B cell (primary cell): Measurements from ENCODE around the gene PDZD2. TPM values are rescaled to one million over a fixed set of nuclear protein-coding genes. Genes with fewer than 3 reads are reported as not detected.

Experiments
- ATAC-seq: fragments of 200-7000 bp; cut with Tn5 transposase; one replicate; pipeline ENCODE4 v1.10.0; 2021; ENCODE audit warnings: low read depth, mild to moderate bottlenecking, moderate number of reproducible peaks, moderate library complexity
- CTCF ChIA-PET: fragments of 350-600 bp; sonication (Branson Sonifier 250); formaldehyde crosslinking; loops from one replicate; lab custom pipeline; 2021; ENCODE audit warnings: antibody characterized with exemption, inconsistent platforms; lab: Charles Lee
- POLR2A ChIA-PET: fragments of 350-600 bp; sonication (Branson Sonifier 250); formaldehyde crosslinking; loops from one replicate; lab custom pipeline; 2021; ENCODE audit warnings: antibody characterized with exemption; lab: Charles Lee
- DNase-seq: peaks from one replicate; pipeline ENCODE4 v3.0.0; 2013
- H2AFZ ChIP-seq: 2 replicates; pipeline ENCODE4 v1.6.1; 2012; ENCODE audit warnings: mild to moderate bottlenecking, low read depth, low read length; ENCODE audit not compliant: insufficient read depth, poor library complexity, severe bottlenecking
- H3K27ac ChIP-seq, 2 donors: 1 replicate in 1 of 2; 2 replicates in 1 of 2; pipeline ENCODE4 v1.5.1; 2012 to 2013; ENCODE audit warnings: low read length in 2 of 2, mild to moderate bottlenecking in 2 of 2, moderate library complexity in 1 of 2
- H3K27me3 ChIP-seq, 4 experiments: fragments of 200-600 bp in 1 of 4; sonication (generic) in 1 of 4; replicated peaks in 1 of 4; 1 replicate in 2 of 4; 2 replicates in 2 of 4; pipeline versions ENCODE4 v1.6.1 to v1.7.0; 2013 to 2016; ENCODE audit warnings: low read length in 3 of 4, mild to moderate bottlenecking in 2 of 4, mixed read lengths in 1 of 4, moderate library complexity in 1 of 4; ENCODE audit not compliant: insufficient read depth in 4 of 4, control insufficient read depth in 3 of 4; ENCODE audit errors: control extremely low read depth in 1 of 4
- H3K36me3 ChIP-seq, 2 experiments: replicated peaks in 1 of 2; 1 replicate in 1 of 2; 2 replicates in 1 of 2; pipeline versions ENCODE4 v1.6.1 to v1.7.1; 2013; ENCODE audit warnings: low read length in 1 of 2; ENCODE audit not compliant: insufficient read depth in 2 of 2, control insufficient read depth in 1 of 2; ENCODE audit errors: control extremely low read depth in 1 of 2, extremely low read depth in 1 of 2
- H3K4me1 ChIP-seq, 2 donors: fragments of 200-600 bp in 1 of 2; sonication (generic) in 1 of 2; 1 replicate in 1 of 2; 2 replicates in 1 of 2; pipeline versions ENCODE4 v1.5.1 to v1.6.1; 2013 to 2017; ENCODE audit warnings: low read length in 2 of 2; ENCODE audit not compliant: control insufficient read depth in 2 of 2, insufficient read depth in 2 of 2
- H3K4me2 ChIP-seq: replicated peaks from 2 replicates; pipeline ENCODE3; 2012; ENCODE audit warnings: mild to moderate bottlenecking, low read depth, low read length; ENCODE audit not compliant: poor library complexity, severe bottlenecking
- H3K4me3 ChIP-seq, 5 experiments: fragments of 200-600 bp in 1 of 5; sonication (generic) in 1 of 5; 1 replicate in 3 of 5; 2 replicates in 2 of 5; pipeline versions ENCODE4 v1.5.1 to v1.7.0; 2011 to 2016; ENCODE audit warnings: low read length in 4 of 5, mild to moderate bottlenecking in 4 of 5, low read depth in 2 of 5, control low read depth in 1 of 5, moderate library complexity in 1 of 5; ENCODE audit not compliant: insufficient read depth in 1 of 5; ENCODE audit errors: control extremely low read depth in 1 of 5, extremely low read depth in 1 of 5
- H3K79me2 ChIP-seq: fragments of 200-600 bp; sonication (generic); one replicate; pipeline ENCODE4 v1.6.0; 2016; ENCODE audit warnings: low read length; ENCODE audit not compliant: control insufficient read depth, insufficient read depth
- H3K9ac ChIP-seq: fragments of 200-600 bp; sonication (generic); 2 replicates; pipeline ENCODE4 v1.6.1; 2017; ENCODE audit warnings: mild to moderate bottlenecking, low read length, moderate library complexity
- H3K9me3 ChIP-seq, 3 donors: one replicate each; pipeline versions ENCODE4 v1.6.1 to v1.7.1; 2013; ENCODE audit warnings: low read length in 2 of 3; ENCODE audit not compliant: control insufficient read depth in 2 of 3, insufficient read depth in 1 of 3; ENCODE audit errors: control extremely low read depth in 1 of 3
- H4K20me1 ChIP-seq: 2 replicates; pipeline ENCODE4 v1.6.0; 2012; ENCODE audit warnings: mild to moderate bottlenecking, low read length; ENCODE audit not compliant: insufficient read depth, control insufficient read depth, poor library complexity, severe bottlenecking
- H3K27ac Mint-ChIP-seq: one replicate; pipeline ENCODE4 v1.8.0; 2021; ENCODE audit warnings: mixed read lengths
- H3K27me3 Mint-ChIP-seq: one replicate; pipeline ENCODE4 v1.8.0; 2021; ENCODE audit warnings: mixed read lengths
- H3K4me1 Mint-ChIP-seq: one replicate; pipeline ENCODE4 v1.8.0; 2021; ENCODE audit warnings: mixed read lengths
- H3K4me3 Mint-ChIP-seq: one replicate; pipeline ENCODE4 v1.8.0; 2021; ENCODE audit warnings: mixed read lengths
- H3K9me3 Mint-ChIP-seq: one replicate; pipeline ENCODE4 v1.8.0; 2022; ENCODE audit warnings: mixed read lengths; ENCODE audit not compliant: insufficient read depth
- EZH2 ChIP-seq: IDR thresholded peaks from 2 replicates; pipeline ENCODE4 v1.6.1; 2012; ENCODE audit warnings: borderline replicate concordance, low read depth, mild to moderate bottlenecking, moderate library complexity, low read length; ENCODE audit not compliant: insufficient read depth, poor library complexity, severe bottlenecking
- WGBS: methylation state at CpG from one replicate; pipeline ENCODE4 v1.1.5; 2013; ENCODE audit warnings: missing lambda C conversion rate; ENCODE audit not compliant: insufficient coverage; 5-methylcytosine and 5-hydroxymethylcytosine counted together
- intact Hi-C: fragments of 100-400 bp; cut with micrococcal nuclease; formaldehyde crosslinking; loops from one replicate; pipeline ENCODE4 v1.10.0; 2022
- polyA plus RNA-seq: library from polyadenylated mRNA; depleted of rRNA; stranded (reverse); fragments of >200 nt; gene quantifications from 2 replicates; pipeline ENCODE4 v1.2.3, GENCODE V29; 2012
- total RNA-seq, 2 donors: library from RNA; stranded (reverse); fragments of 120-200 nt in 1 of 2; gene quantifications; 1 replicate in 1 of 2; 2 replicates in 1 of 2; pipeline versions ENCODE4 v1.2.3 to v1.2.4, GENCODE V29; 2013 to 2022
- TF ChIP-seq, protein P1 (sequence below): fragments of 200-600 bp; IDR thresholded peaks from one replicate; pipeline ENCODE4 v1.8.0; 2022; ENCODE audit warnings: antibody characterized with exemption, mild to moderate bottlenecking

PDZD2 gene
- total and polyA plus RNA-seq, 2 donors (not counting 1 experiment from before 2014, with no cell fraction given) = not detected

DNA sequence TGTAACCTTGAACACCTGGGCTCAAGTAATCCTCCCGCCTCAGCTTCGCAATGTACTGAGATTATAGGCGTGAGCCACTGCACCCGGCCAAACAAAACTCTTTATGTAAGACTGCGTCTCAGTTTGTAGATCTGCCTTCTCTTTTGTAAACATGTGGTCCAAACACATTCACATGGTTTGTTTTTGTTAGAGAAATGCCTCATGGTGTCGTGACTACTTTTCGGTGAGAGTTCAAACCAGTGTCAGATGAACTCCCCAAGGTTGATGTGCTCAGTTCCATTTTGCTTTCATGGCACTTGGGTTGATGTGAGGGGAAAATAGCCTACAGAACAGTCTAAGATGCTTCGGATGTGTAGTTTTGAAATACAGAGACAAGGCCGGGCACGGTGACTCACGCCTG lies 303.6 kb downstream of the PDZD2 start:
- intact Hi-C loops = no loop called here
- Mint-ChIP-seq H3K4me1 (no peaks in the 10 kb centered on the region), H3K27ac (no peak overlapping the region), H3K4me3 (no peak overlapping the region), H3K27me3 (no peaks in the 10 kb centered on the region), H3K9me3 (no peaks in the 10 kb centered on the region)
- POLR2A ChIA-PET = no interaction called here
- no peaks in the 10 kb centered on the region for H3K27me3 ChIP-seq
- WGBS = 100% methylated on average over 8 of the region's 11 CpGs
- ATAC-seq = no peak
- H3K79me2 ChIP-seq = no peaks in the 10 kb centered on the region
- H3K9ac ChIP-seq = no peak overlapping the region
- H3K9me3 ChIP-seq = peaks cover 0 to 4% (median 0%) of the 10 kb centered on the region in 3 donors
- no peaks in the 10 kb centered on the region for H4K20me1 ChIP-seq
- CTCF ChIA-PET = no interaction called here
- no peaks in the 10 kb centered on the region for H3K4me1 ChIP-seq
- TF ChIP-seq, protein P1, sequence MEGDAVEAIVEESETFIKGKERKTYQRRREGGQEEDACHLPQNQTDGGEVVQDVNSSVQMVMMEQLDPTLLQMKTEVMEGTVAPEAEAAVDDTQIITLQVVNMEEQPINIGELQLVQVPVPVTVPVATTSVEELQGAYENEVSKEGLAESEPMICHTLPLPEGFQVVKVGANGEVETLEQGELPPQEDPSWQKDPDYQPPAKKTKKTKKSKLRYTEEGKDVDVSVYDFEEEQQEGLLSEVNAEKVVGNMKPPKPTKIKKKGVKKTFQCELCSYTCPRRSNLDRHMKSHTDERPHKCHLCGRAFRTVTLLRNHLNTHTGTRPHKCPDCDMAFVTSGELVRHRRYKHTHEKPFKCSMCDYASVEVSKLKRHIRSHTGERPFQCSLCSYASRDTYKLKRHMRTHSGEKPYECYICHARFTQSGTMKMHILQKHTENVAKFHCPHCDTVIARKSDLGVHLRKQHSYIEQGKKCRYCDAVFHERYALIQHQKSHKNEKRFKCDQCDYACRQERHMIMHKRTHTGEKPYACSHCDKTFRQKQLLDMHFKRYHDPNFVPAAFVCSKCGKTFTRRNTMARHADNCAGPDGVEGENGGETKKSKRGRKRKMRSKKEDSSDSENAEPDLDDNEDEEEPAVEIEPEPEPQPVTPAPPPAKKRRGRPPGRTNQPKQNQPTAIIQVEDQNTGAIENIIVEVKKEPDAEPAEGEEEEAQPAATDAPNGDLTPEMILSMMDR = no peak
- TF ChIP-seq EZH2 = no peak
- no peak overlapping the region for H3K4me3 ChIP-seq
- no peak for DNase-seq
- H3K4me2 ChIP-seq = no peak overlapping the region
- H3K27ac ChIP-seq = no peak overlapping the region
- no peak overlapping the region for H2AFZ ChIP-seq
- H3K36me3 ChIP-seq = no peaks in the 10 kb centered on the region

DNA sequence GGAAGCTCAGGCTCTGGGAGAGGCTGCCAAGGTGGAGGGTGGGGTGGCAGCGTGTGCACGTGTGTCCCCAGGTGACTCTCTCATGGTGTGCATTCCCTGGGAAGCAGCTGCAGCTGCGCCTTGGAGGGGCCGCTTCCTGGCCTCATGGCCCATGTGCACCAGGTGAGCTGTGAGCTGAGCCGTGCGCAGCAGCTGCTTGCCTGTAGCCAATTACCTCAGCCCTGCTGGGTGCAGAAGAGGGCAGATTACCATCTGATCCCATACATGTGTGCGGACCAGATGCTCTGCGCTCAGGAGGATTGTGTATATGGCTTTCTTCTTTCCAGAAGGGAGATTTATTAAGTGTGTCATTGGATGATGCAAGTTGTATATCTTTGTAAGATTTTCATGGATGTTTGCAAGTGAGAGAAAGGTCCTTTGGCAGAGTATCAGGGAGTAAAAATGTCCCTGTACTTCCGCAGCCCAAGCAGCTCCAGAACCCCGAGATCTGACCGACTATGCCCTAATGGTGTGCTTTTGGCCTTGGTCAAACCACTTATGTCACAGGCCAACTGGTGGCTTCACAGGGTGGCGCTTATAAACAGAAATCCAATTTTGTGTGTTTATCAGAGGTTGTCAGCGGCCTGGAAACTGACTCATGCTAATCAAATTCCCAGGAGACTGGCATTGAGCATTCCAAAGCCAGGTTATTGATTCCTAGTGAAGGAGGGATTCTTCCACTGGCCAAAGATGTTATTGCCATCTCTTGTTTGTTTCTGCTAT lies 305.9 kb downstream of the PDZD2 start:
- H3K9me3 Mint-ChIP-seq = no peaks in the 10 kb centered on the region
- H3K27ac Mint-ChIP-seq = no peak overlapping the region
- POLR2A ChIA-PET = no interaction called here
- no peaks in the 10 kb centered on the region for H4K20me1 ChIP-seq
- no peak overlapping the region for H3K9ac ChIP-seq
- H3K79me2 ChIP-seq = no peaks in the 10 kb centered on the region
- no peaks in the 10 kb centered on the region for H3K36me3 ChIP-seq
- intact Hi-C loops = no loop called here
- no peaks in the 10 kb centered on the region for H3K9me3 ChIP-seq
- WGBS = 94% methylated on average over 13 of the region's 13 CpGs
- no peaks in the 10 kb centered on the region for H3K27me3 Mint-ChIP-seq
- H3K4me3 ChIP-seq = no peak overlapping the region
- CTCF ChIA-PET = no interaction called here
- TF ChIP-seq EZH2 = no peak
- TF ChIP-seq, protein P1 = no peak
- H3K27me3 ChIP-seq = no peaks in the 10 kb centered on the region
- no peak overlapping the region for H3K4me2 ChIP-seq
- H3K4me1 ChIP-seq = no peaks in the 10 kb centered on the region
- H3K27ac ChIP-seq = no peak overlapping the region
- no peak overlapping the region for H3K4me3 Mint-ChIP-seq
- DNase-seq (no peak), ATAC-seq (no peak)
- no peak overlapping the region for H2AFZ ChIP-seq
- no peaks in the 10 kb centered on the region for H3K4me1 Mint-ChIP-seq
